Ammon's horn (tissue), 1 donor: ENCODE results near the gene EPN2.
A peak's percentile ranks its signal among the peaks of the same experiment; 100 is the strongest.

Experiments
- DNase-seq: peaks from one replicate; pipeline ENCODE4 v3.0.0-alpha.2; 2016; ENCODE audit warnings: low spot score

EPN2 gene

GRCh38 chr17:19365833-19366636, 128.9 kb downstream of the EPN2 start:
- DNase-seq, result no peak

GRCh38 chr17:19366637-19366972, 129.4 kb downstream of the EPN2 start:
- DNase-seq, result no peak

GRCh38 chr17:19368229-19368628, 131.1 kb downstream of the EPN2 start:
- DNase-seq, result no peak

GRCh38 chr17:19369107-19369778, 132.1 kb downstream of the EPN2 start:
- DNase-seq, result no peak

- DNase-seq, result no peak
Measured at GRCh38 chr17:19369846-19370492, 132.8 kb downstream of the EPN2 start.

- no peak for DNase-seq
Measured at GRCh38 chr17:19370493-19370960, 133.4 kb downstream of the EPN2 start.

GRCh38 chr17:19371259-19372010, 134.3 kb downstream of the EPN2 start:
- no peak for DNase-seq

GRCh38 chr17:19372011-19372370, 134.8 kb downstream of the EPN2 start:
- DNase-seq, result no peak

GRCh38 chr17:19372439-19372838, 135.3 kb downstream of the EPN2 start:
- DNase-seq, result no peak

- DNase-seq, result no peak
Measured at GRCh38 chr17:19372866-19373504, 135.8 kb downstream of the EPN2 start.

- no peak for DNase-seq
Measured at GRCh38 chr17:19374136-19374535, 137.0 kb downstream of the EPN2 start.

- no peak for DNase-seq
Measured at GRCh38 chr17:19375732-19376131, 138.6 kb downstream of the EPN2 start.

GRCh38 chr17:19376811-19377210, 139.6 kb downstream of the EPN2 start:
- DNase-seq, result no peak

- DNase-seq, result peak; percentile 99
Measured at GRCh38 chr17:19377602-19378415, 140.6 kb downstream of the EPN2 start.

- no peak for DNase-seq
Measured at GRCh38 chr17:19378416-19379360, 141.5 kb downstream of the EPN2 start, which contains the start of gene MAPK7. TSS of gene MAPK7 (plus strand) at chr17:19378498. CDS start at chr17:19378901, 403 bp downstream.

- no peak for DNase-seq
Measured at GRCh38 chr17:19379361-19380065, 142.3 kb downstream of the EPN2 start.

- no peak for DNase-seq
Measured at GRCh38 chr17:19380481-19381301, 143.5 kb downstream of the EPN2 start.

- no peak for DNase-seq
Measured at GRCh38 chr17:19381361-19381740, 144.2 kb downstream of the EPN2 start.
